Neural cell (in vitro differentiated cells): ENCODE data around the gene PPP1R15B.

ENCODE experiments used
- EP300 ChIP-seq: fragments of 450-650 bp; conservative IDR thresholded peaks from 2 replicates; pipeline ENCODE4 v1.6.1; 2014; ENCODE audit warnings: antibody characterized with exemption, mild to moderate bottlenecking, moderate library complexity; ENCODE audit not compliant: poor library complexity, severe bottlenecking
- EZH2 ChIP-seq: fragments of 200-600, 300-800 bp; shearing (Covaris generic), sonication (generic); IDR thresholded peaks from 2 replicates; pipeline ENCODE4 v1.6.1; 2014; ENCODE audit warnings: antibody characterized with exemption, low read length, borderline replicate concordance, mild to moderate bottlenecking; ENCODE audit not compliant: insufficient read depth, poor library complexity, severe bottlenecking
- MXI1 ChIP-seq: fragments of 450-650 bp; conservative IDR thresholded peaks from 2 replicates; pipeline ENCODE4 v1.6.1; 2014; ENCODE audit warnings: antibody characterized with exemption, mild to moderate bottlenecking; ENCODE audit not compliant: poor library complexity, severe bottlenecking
- POLR2AphosphoS5 ChIP-seq: IDR thresholded peaks from 2 replicates; pipeline ENCODE4 v1.6.1; 2012
- RAD21 ChIP-seq: fragments of 450-650 bp; conservative IDR thresholded peaks from 2 replicates; pipeline ENCODE4 v1.6.1; 2014; ENCODE audit warnings: antibody characterized with exemption, mild to moderate bottlenecking, moderate library complexity
- SMC3 ChIP-seq: fragments of 450-650 bp; conservative IDR thresholded peaks from 2 replicates; pipeline ENCODE4 v1.6.1; 2014; ENCODE audit warnings: antibody characterized with exemption, mild to moderate bottlenecking, moderate library complexity; ENCODE audit not compliant: poor library complexity
- TAF1 ChIP-seq: IDR thresholded peaks from 2 replicates; pipeline ENCODE4 v1.6.1; 2012; ENCODE audit warnings: low read depth
- TF ChIP-seq, protein P1 (sequence below): fragments of 450-650 bp; IDR thresholded peaks from 2 replicates; pipeline ENCODE4 v1.5.1; 2014; ENCODE audit warnings: antibody characterized with exemption, mild to moderate bottlenecking, moderate library complexity; ENCODE audit not compliant: poor library complexity, severe bottlenecking
- TF ChIP-seq, protein P2 (sequence below): IDR thresholded peaks from 2 replicates; pipeline ENCODE4 v1.6.1; 2012; ENCODE audit warnings: borderline replicate concordance

DNA sequence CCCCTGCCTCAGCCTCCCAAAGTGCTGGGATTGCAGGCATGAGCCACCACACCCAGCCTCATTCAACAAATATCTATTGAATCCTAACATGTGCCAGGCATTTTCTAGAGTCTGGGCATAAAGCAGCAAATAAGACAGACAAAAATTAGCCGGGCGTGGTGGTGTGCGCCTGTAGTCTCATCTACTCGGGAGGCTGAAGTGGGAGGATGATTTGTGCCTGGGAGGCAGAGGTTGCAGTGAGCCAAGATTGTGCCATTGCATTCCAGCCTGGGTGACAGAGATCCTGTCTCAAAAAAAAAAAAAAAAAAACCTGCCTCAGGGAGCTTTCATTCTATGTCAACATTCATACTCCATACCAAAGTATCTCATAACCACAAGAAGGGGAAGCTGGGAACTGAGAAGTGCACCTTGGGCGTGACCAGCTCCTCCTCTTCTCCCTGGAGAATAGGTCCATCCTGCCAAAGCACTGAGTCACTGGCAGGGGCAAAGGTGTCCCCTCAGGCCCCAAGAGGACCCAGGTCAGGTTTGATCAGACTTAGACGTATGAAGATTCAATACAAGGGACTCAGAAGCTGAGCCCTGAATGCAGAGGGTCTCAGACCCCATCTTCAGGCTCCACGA is 36.8 kb upstream of the PPP1R15B start:
- TF ChIP-seq, protein P1, sequence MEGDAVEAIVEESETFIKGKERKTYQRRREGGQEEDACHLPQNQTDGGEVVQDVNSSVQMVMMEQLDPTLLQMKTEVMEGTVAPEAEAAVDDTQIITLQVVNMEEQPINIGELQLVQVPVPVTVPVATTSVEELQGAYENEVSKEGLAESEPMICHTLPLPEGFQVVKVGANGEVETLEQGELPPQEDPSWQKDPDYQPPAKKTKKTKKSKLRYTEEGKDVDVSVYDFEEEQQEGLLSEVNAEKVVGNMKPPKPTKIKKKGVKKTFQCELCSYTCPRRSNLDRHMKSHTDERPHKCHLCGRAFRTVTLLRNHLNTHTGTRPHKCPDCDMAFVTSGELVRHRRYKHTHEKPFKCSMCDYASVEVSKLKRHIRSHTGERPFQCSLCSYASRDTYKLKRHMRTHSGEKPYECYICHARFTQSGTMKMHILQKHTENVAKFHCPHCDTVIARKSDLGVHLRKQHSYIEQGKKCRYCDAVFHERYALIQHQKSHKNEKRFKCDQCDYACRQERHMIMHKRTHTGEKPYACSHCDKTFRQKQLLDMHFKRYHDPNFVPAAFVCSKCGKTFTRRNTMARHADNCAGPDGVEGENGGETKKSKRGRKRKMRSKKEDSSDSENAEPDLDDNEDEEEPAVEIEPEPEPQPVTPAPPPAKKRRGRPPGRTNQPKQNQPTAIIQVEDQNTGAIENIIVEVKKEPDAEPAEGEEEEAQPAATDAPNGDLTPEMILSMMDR: no peak
- TF ChIP-seq POLR2AphosphoS5 (no peak), SMC3 (no peak), EZH2 (no peak), RAD21 (no peak), MXI1 (no peak), EP300 (no peak), TAF1 (no peak)
- TF ChIP-seq, protein P2, sequence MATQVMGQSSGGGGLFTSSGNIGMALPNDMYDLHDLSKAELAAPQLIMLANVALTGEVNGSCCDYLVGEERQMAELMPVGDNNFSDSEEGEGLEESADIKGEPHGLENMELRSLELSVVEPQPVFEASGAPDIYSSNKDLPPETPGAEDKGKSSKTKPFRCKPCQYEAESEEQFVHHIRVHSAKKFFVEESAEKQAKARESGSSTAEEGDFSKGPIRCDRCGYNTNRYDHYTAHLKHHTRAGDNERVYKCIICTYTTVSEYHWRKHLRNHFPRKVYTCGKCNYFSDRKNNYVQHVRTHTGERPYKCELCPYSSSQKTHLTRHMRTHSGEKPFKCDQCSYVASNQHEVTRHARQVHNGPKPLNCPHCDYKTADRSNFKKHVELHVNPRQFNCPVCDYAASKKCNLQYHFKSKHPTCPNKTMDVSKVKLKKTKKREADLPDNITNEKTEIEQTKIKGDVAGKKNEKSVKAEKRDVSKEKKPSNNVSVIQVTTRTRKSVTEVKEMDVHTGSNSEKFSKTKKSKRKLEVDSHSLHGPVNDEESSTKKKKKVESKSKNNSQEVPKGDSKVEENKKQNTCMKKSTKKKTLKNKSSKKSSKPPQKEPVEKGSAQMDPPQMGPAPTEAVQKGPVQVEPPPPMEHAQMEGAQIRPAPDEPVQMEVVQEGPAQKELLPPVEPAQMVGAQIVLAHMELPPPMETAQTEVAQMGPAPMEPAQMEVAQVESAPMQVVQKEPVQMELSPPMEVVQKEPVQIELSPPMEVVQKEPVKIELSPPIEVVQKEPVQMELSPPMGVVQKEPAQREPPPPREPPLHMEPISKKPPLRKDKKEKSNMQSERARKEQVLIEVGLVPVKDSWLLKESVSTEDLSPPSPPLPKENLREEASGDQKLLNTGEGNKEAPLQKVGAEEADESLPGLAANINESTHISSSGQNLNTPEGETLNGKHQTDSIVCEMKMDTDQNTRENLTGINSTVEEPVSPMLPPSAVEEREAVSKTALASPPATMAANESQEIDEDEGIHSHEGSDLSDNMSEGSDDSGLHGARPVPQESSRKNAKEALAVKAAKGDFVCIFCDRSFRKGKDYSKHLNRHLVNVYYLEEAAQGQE: no peak
